GM21786 (cell line): ENCODE results near the gene RMND1.
A peak's percentile ranks its signal among the peaks of the same experiment; 100 is the strongest.

Experiments used
- ATAC-seq: cut with Tn5 transposase; IDR thresholded peaks from one replicate; pipeline ENCODE4 v1.9.1; 2021; ENCODE audit not compliant: unreplicated experiment

Gene RMND1

DNA sequence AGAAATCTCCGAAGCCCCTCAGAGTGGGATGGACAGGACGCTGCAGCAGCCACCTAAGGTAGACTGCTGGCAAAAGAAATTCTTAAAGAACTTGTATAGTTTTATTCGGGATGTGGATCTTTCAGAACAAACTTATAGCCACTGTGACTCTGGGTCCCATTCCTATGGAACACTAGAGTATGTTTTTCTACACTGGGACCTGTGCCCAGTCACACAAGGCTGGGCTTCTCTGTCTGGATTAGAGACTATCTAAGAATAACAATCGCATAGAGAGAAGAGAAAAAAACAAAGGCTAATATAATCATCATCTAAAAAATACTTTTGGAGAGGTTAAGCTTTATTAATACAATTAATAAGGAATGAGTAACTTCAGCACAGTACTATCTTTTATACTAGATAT, 28.9 kb downstream of the RMND1 start:
- no peak for ATAC-seq

- no peak for ATAC-seq
Measured at GRCh38 chr6:151417477-151417876, 34.4 kb downstream of the RMND1 start.

DNA sequence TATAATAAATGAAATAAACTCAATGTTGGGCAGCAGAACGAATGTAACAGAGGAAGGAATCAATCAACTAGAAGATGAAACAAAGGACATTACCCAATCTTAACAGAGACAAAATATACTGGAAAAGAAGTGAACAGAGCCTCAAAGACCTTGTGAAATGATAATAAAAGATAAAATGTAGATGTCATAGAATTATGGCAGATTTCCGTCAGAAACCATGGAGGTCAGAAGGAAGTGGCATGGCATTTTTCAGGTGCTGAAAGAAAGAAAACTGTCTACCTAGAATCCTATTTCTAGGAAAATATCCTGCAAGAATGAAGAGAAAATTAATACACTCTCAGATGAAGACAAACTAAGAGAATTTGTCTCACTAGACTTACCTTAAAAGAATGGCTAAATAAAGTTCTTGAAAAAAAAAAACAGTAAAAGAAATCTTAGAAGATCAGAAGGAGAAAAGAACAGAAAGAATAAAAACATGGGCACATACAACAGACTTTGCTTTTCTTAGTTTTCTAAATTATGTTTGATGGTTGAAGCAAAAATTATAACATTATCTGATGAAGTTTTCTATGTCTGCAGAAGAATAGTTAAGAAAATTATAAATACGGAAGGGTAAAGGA, 37.2 kb downstream of the RMND1 start:
- no peak for ATAC-seq

DNA sequence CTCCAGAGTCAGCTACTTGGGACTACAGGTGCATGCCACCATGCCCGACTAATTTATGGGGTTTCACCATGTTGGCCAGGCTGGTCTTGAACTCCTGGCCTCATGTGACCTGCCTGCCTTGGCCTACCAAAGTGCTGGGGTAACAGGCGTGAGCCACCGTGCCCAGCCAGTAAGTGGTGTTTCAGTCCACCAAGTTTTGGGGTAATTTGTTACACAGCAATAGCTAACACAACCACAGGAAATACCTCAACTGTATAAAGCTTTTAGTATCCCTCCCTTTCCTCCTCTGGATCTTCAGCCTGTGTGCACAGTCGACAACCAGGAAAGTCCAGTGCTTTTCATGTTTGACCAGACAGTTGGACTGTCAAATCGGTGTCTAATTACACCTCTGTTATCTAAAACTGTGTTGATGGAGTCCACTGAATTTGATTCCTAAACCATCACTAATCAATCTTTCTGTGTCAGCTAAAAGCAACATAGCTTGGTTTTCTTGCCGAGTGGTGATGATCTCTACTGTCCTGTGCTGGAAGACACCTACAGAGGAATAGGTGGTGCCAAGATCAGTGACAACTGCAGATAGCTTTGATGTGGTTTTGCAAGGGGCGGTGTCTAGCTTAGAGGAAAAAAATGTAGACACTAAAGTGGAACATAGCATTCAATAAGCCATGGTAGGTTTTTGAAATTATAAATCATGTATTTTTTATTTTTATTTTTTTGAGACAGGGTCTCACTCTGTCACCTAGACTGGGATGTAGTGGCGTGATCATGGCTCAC, 38.4 kb downstream of the RMND1 start:
- ATAC-seq: no peak

- no peak for ATAC-seq
Measured at GRCh38 chr6:151412909-151413308, 39.0 kb downstream of the RMND1 start.

GRCh38 chr6:151409679-151410078, 42.2 kb downstream of the RMND1 start:
- ATAC-seq: no peak

- peak; percentile 68 for ATAC-seq
Measured at GRCh38 chr6:151409260-151409659, 42.7 kb downstream of the RMND1 start.

GRCh38 chr6:151408858-151409257, 43.1 kb downstream of the RMND1 start:
- no peak for ATAC-seq

DNA sequence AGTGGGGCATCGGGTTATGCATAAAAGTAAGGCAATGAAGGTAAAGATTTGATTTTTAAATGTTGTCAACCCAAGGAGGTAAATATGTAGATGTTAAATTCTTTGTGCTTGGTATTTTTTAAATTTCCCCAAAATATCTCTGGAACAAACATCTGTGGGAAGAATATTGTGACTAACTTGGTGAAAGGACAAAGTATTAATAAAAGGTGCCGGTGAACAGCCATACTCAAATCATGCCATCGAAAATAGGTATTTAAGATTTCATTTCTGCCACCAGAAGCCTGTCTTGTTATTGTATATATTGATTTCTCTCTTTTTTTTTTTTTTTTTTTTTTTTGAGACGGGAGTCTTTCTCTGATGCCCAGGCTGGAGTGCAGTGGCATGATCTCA, 48.0 kb downstream of the RMND1 start:
- ATAC-seq: no peak

- ATAC-seq: no peak
Measured at GRCh38 chr6:151402228-151402627, 49.7 kb downstream of the RMND1 start.

DNA sequence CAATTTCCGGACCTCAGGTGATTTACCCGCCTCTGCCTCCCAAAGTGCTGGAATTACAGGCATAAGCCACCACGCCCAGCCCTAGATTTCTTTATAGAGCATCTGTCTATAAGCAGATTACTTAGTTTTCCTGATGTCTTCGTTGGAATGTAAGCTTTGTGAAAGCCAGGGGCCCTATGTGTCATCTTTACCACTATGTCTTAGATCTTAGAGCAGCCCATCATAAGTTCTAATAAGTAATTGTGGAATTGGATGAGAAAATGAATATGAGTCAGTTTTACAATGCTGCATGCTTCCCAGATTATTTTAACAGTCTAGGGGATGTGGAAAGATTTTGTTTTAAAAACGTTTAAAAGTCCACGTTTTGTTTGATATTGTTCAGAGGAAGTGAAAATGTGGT, 51.5 kb downstream of the RMND1 start:
- no peak for ATAC-seq

DNA sequence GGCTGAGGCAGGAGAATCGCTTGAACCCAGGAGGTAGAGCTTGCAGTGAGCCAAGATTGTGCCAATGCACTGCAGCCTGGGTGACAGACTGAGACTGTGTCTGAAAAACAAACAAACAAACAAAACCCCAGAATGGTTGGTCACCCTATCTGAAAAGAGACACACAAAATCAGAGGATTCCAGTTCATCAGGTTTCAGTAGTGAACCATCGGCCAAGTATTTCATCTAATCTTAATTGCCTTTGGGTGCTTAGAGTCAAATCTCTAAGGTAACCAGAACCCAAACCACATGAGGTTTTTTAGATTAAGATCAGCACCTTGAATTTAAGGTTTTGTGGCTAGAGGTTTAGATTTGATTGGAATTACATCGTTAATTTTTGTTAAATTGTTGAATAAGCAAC, 52.2 kb downstream of the RMND1 start:
- ATAC-seq: no peak

GRCh38 chr6:151393410-151393809, 58.5 kb downstream of the RMND1 start:
- no peak for ATAC-seq

DNA sequence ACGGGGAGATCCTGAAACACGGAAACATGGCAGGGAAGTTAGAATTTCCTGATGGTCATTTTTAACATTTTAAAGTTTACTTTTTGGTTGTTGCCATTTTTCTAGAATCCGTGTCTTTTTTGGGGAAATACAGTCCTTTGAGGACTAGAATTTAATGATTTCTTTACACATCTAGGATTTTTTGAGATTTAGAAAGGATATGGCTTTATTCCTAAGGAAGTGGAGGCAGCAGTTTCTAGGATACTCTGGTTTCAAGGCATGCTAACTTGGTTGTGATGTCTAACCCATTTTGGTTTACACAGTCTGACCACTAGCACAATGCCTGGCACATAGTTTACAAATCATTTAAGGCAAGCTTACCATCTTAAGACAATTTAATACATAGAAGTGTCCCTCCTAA, 59.5 kb downstream of the RMND1 start:
- ATAC-seq: no peak

- peak; percentile 14 for ATAC-seq
Measured at GRCh38 chr6:151391471-151392413, 60.2 kb downstream of the RMND1 start, which contains the start of gene ZBTB2. ZBTB2 (minus strand) TSS chr6:151391559; CDS start chr6:151373637, 17,922 bp downstream.

DNA sequence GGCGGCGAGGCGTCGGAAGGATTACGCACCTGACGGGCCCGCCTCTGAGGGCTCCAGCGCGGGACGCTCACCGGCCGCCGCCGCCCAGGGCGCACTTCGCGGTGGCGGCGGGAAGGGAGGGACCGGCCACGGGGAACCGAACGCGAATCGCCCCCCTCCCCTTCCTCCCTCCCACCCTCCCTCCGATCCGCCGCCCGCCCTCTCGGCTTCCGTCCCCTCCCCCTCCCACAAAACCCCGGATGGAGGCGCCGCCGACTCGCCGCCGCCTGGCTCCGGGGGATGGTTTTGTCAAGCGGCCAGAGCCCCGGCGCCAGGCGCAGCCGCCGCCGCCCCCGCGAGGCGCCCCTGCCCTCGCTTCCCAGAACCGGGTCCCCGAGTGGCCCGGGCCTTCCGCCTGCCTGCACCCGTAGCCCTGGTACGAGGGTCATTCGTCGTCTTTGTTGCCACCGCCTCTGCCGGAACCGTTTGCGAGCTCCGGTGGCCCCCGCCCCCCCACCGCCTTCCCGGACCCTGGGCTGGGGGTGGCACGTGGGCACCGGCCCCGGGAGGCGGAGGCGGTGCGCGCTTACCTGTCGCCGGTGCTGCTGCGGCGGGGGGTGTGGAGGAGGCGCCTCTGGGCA, 61.0 kb downstream of the RMND1 start:
- peak; percentile 2 for ATAC-seq

DNA sequence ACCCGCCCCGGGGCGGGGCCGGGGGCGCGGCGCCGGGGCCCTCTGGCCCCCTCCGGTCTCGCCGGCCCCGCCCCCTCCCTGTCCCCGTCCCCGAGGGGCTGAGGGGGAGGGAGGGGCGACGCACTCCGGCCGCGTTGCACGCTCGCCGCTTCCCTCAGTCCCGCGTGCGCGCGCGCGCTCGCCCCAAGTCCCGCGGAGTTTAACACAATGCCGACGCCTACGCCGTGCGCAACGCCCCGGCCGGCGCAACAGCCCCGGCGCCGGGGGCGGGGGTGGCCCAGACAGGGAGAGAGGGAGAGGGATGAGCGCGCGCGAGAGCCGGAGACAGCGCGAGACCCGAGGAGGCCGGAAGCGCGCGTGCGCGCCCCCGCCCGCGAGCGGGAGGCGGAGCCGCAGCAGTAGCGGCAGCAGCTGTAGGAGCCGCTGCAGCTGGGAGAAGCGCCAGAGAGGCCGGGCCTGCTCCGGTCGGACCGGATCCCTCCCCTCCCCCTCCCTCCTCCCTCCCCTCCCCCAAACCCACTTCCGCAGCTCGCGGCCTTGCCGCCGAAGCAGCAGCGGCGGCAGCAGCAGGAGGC, 61.6 kb downstream of the RMND1 start:
- ATAC-seq: peak; percentile 74

- ATAC-seq: peak; percentile 49
Measured at GRCh38 chr6:151389618-151390275, 62.2 kb downstream of the RMND1 start.

DNA sequence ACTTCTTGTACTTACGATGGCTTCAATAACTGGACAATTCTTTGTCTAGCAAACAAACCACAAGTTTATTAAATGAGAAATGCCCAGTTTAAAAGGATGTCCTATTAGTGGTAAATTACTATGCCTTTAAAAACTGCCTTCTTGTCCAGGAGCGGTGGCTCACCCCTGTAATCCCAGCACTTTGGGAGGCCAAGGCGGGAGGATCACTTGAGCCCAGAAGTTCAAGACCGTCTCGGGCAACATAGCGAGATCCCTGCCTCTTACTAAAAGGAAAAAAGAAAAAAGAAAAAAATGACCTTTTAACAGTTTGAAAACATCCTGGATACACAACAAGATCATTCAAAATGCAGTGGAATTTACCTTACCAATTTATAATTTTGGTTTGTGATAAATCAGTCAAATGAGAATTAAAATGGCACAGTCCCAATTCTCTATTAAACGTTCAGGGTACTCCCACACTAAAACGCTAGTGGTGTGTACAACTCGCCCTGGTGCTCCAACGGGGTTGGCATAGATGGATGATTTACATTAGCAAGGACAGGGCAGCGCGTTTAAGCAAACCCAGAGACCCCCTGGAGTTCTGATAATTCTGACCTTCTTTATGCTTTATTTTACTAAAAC, 62.8 kb downstream of the RMND1 start:
- ATAC-seq: no peak

- ATAC-seq: no peak
Measured at GRCh38 chr6:151388236-151388635, 63.7 kb downstream of the RMND1 start.
